GM12875 (cell line): ENCODE measurements around the gene DTD2.

ENCODE experiments used
- H3K4me3 ChIP-seq: one replicate; pipeline ENCODE4 v1.5.1; 2011; ENCODE audit warnings: low read depth, low read length, control low read depth
- TF ChIP-seq, protein P1 (sequence below): IDR thresholded peaks from 2 replicates; pipeline ENCODE4 v1.5.1; 2011; ENCODE audit warnings: low read depth, mild to moderate bottlenecking, control low read depth, inconsistent platforms, low read length, moderate library complexity, borderline replicate concordance; ENCODE audit not compliant: insufficient read depth

Gene DTD2

GRCh38 chr14:31429791-31430190 lies 27.5 kb downstream of the DTD2 start:
- H3K4me3 ChIP-seq: no peak overlapping the region
- TF ChIP-seq, protein P1, sequence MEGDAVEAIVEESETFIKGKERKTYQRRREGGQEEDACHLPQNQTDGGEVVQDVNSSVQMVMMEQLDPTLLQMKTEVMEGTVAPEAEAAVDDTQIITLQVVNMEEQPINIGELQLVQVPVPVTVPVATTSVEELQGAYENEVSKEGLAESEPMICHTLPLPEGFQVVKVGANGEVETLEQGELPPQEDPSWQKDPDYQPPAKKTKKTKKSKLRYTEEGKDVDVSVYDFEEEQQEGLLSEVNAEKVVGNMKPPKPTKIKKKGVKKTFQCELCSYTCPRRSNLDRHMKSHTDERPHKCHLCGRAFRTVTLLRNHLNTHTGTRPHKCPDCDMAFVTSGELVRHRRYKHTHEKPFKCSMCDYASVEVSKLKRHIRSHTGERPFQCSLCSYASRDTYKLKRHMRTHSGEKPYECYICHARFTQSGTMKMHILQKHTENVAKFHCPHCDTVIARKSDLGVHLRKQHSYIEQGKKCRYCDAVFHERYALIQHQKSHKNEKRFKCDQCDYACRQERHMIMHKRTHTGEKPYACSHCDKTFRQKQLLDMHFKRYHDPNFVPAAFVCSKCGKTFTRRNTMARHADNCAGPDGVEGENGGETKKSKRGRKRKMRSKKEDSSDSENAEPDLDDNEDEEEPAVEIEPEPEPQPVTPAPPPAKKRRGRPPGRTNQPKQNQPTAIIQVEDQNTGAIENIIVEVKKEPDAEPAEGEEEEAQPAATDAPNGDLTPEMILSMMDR: no peak

- H3K4me3 ChIP-seq: no peak overlapping the region
- TF ChIP-seq, protein P1: no peak
Measured at GRCh38 chr14:31428011-31428410, 29.3 kb downstream of the DTD2 start.

DNA sequence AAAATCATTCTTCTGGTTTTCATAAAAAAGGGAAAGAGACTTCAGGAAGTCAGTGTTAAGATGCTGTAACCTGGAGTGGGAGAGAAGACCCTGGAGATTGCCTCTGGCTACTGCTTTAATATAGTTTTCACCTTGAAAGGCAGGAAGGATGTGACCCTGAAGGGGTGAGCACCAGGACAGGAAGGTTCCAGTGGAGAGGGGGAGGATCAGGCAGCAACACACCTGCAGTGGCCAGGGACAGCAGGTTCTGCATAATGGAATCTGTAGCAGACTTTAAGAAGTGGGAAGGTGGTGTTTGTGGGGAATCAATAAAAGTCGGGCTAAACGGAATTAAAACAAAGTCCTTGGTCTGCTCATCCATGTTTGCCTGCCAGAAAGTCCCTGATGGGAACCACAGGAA lies 30.6 kb downstream of the DTD2 start:
- TF ChIP-seq, protein P1: no peak

GRCh38 chr14:31425905-31426304 lies 31.4 kb downstream of the DTD2 start:
- no peak overlapping the region for H3K4me3 ChIP-seq
- TF ChIP-seq, protein P1: no peak

More for the DNA sequence above, 30.6 kb downstream of the DTD2 start:
- no peak overlapping the region for H3K4me3 ChIP-seq

DNA sequence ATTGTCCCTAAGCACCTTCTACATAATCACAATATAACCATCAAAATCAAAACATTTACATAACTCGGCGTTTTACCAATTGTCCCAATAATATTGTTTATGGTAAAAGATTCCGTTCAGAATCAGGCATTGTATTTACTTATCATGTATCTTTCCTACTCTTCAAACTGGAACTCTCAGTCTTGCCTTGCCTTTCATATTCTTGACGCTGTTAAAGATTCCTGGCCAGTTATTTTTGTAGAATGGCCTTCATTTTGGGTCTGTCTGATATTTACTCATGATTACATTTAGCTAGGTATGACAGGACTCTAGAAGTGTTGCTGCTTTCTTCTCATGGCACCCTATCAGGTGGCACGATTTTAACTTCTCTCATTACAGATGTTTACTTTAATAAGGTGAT lies 36.1 kb downstream of the DTD2 start:
- TF ChIP-seq, protein P1: no peak
- no peak overlapping the region for H3K4me3 ChIP-seq

DNA sequence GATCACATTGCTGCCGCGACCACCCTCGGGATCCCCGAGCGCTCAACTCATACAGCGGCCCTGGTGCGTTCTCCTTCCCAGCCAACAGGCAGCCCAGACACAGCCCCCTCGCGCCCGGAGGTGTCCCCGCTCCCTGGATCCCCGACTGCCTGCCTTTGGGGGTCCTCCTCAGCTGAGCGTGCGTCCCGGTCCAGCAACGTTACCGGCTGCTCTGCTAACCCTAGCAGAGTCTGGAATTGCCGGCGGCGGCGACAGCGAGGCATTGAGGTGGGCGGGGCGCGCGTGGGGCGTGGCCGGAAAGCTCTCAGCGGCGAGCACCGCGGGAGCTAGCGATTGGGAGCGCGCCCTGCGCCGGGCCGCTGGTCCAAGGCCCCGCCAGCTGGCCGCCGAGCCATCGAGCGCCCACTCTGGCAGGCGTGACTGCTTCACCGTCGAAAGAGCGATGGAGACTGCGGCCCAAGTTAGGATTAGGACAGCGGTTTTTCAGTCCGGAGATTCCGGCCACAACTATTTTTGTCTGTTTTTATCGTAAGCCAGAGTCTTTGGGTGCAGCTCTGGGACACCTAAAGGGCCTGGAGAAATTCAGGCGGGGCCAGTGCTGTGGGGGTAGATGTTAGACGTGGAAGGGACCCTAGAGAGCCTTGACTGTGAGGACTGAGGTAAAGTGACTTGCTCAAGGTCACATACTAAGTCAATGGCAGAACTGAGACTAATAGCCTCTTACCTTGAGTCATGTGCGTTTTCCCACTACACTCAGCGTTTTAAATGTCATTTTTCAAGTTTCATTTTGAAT lies 36.8 kb downstream of the DTD2 start, which contains the start of gene HEATR5A:
Gene HEATR5A, minus strand, starts transcription at position 232 of the 793 bp plus-strand sequence. CDS start 17,575 bp downstream, outside the sequence.
- TF ChIP-seq, protein P1: no peak
- H3K4me3 ChIP-seq: peak within 1 kb of the TSS; percentile 71

DNA sequence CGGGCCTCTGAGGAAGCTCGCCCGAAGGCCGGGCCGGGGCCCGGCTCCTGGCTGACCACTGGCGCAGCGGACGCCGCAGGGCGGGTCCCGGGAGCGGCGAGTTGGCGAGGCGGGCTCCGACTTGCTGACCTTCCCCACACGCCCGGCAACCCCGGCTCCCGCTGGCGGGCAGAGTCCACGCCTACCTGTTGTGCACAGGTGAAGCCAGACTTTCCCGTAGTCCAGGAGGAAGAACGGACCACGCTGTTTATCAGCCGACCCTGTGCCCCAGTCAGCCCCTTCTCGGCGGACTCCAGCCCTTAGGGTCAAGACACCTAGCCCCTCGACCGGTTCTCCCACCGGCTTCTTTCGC lies 37.4 kb downstream of the DTD2 start:
- TF ChIP-seq, protein P1: no peak
- peak overlapping the region; percentile 71 for H3K4me3 ChIP-seq
